Measurements from ENCODE around the gene ZNF138.
A peak's percentile ranks its signal among the peaks of the same experiment; 100 is the strongest.
"Not testable (repeated sequence)": the region's sequence is repeated elsewhere in the genome, so short reads cannot be mapped to it uniquely, and the experiment has no call there.

Gene ZNF138

GRCh38 chr7:64839910-64840309, 45.7 kb downstream of the ZNF138 start:
- no peak overlapping the region for H3K9ac ChIP-seq (ENCODE audit: low read length)
- no peaks in the 10 kb centered on the region for H3K9me3 ChIP-seq (ENCODE audit: control insufficient read depth, low read length)
- no peak overlapping the region for H3K4me3 ChIP-seq (ENCODE audit: low read length)
- H3K36me3 ChIP-seq (ENCODE audit: control insufficient read depth, insufficient read depth, low read length, severe bottlenecking) = no peaks in the 10 kb centered on the region
- no peak for DNase-seq (ENCODE audit: low read depth)
- H3K27me3 ChIP-seq (replicated peaks; ENCODE audit: control insufficient read depth, insufficient read depth, low read length) = no peaks in the 10 kb centered on the region
- H3K4me1 ChIP-seq (ENCODE audit: control insufficient read depth, insufficient read depth, low read length) = no peaks in the 10 kb centered on the region

GRCh38 chr7:64849250-64849923, 55.2 kb downstream of the ZNF138 start:
- Histone ChIP-seq H3K4me1 (ENCODE audit: control insufficient read depth, insufficient read depth, low read length) (peaks cover 13% of the 10 kb centered on the region), H3K36me3 (ENCODE audit: control insufficient read depth, insufficient read depth, low read length, severe bottlenecking) (no peaks in the 10 kb centered on the region), H3K4me3 (ENCODE audit: low read length) (peak overlapping the region; percentile 57), H3K9ac (ENCODE audit: low read length) (no peak overlapping the region), H3K27me3 (replicated peaks; ENCODE audit: control insufficient read depth, insufficient read depth, low read length) (no peaks in the 10 kb centered on the region), H3K9me3 (ENCODE audit: control insufficient read depth, low read length) (no peaks in the 10 kb centered on the region)
- DNase-seq (ENCODE audit: low read depth) = peak; percentile 1

GRCh38 chr7:64849924-64850499, 55.8 kb downstream of the ZNF138 start:
- Histone ChIP-seq H3K4me3 (ENCODE audit: low read length) (peak overlapping the region; percentile 57), H3K9me3 (ENCODE audit: control insufficient read depth, low read length) (no peaks in the 10 kb centered on the region), H3K4me1 (ENCODE audit: control insufficient read depth, insufficient read depth, low read length) (peaks cover 13% of the 10 kb centered on the region), H3K9ac (ENCODE audit: low read length) (no peak overlapping the region), H3K27me3 (replicated peaks; ENCODE audit: control insufficient read depth, insufficient read depth, low read length) (no peaks in the 10 kb centered on the region), H3K36me3 (ENCODE audit: control insufficient read depth, insufficient read depth, low read length, severe bottlenecking) (no peaks in the 10 kb centered on the region)
- DNase-seq (ENCODE audit: low read depth) = no peak

- no peaks in the 10 kb centered on the region for H3K36me3 ChIP-seq (ENCODE audit: control insufficient read depth, insufficient read depth, low read length, severe bottlenecking)
- peaks cover 13% of the 10 kb centered on the region for H3K4me1 ChIP-seq (ENCODE audit: control insufficient read depth, insufficient read depth, low read length)
- H3K9ac ChIP-seq (ENCODE audit: low read length) = no peak overlapping the region
- H3K27me3 ChIP-seq (replicated peaks; ENCODE audit: control insufficient read depth, insufficient read depth, low read length) = no peaks in the 10 kb centered on the region
- no peak overlapping the region for H3K4me3 ChIP-seq (ENCODE audit: low read length)
- no peaks in the 10 kb centered on the region for H3K9me3 ChIP-seq (ENCODE audit: control insufficient read depth, low read length)
- no peak for DNase-seq (ENCODE audit: low read depth)
Observed at GRCh38 chr7:64853679-64854078, 59.5 kb downstream of the ZNF138 start.

GRCh38 chr7:64854969-64855368, 60.7 kb downstream of the ZNF138 start:
- H3K4me1 ChIP-seq (ENCODE audit: control insufficient read depth, insufficient read depth, low read length) = peaks cover 3% of the 10 kb centered on the region
- no peak for DNase-seq (ENCODE audit: low read depth)
- no peaks in the 10 kb centered on the region for H3K36me3 ChIP-seq (ENCODE audit: control insufficient read depth, insufficient read depth, low read length, severe bottlenecking)
- H3K9me3 ChIP-seq (ENCODE audit: control insufficient read depth, low read length) = no peaks in the 10 kb centered on the region
- no peak overlapping the region for H3K9ac ChIP-seq (ENCODE audit: low read length)
- no peaks in the 10 kb centered on the region for H3K27me3 ChIP-seq (replicated peaks; ENCODE audit: control insufficient read depth, insufficient read depth, low read length)
- H3K4me3 ChIP-seq (ENCODE audit: low read length) = no peak overlapping the region

GRCh38 chr7:64863021-64863420, 68.8 kb downstream of the ZNF138 start:
- Histone ChIP-seq H3K4me3 (ENCODE audit: low read length) (no peak overlapping the region), H3K36me3 (ENCODE audit: control insufficient read depth, insufficient read depth, low read length, severe bottlenecking) (no peaks in the 10 kb centered on the region), H3K4me1 (ENCODE audit: control insufficient read depth, insufficient read depth, low read length) (no peaks in the 10 kb centered on the region), H3K9ac (ENCODE audit: low read length) (no peak overlapping the region), H3K27me3 (replicated peaks; ENCODE audit: control insufficient read depth, insufficient read depth, low read length) (no peaks in the 10 kb centered on the region), H3K9me3 (ENCODE audit: control insufficient read depth, low read length) (no peaks in the 10 kb centered on the region)
- no peak for DNase-seq (ENCODE audit: low read depth)

GRCh38 chr7:64863530-64863929, 69.3 kb downstream of the ZNF138 start:
- not testable (repeated sequence) for H3K4me3 ChIP-seq (ENCODE audit: low read length); H3K27me3 ChIP-seq (replicated peaks; ENCODE audit: control insufficient read depth, insufficient read depth, low read length); H3K4me1 ChIP-seq (ENCODE audit: control insufficient read depth, insufficient read depth, low read length); H3K9ac ChIP-seq (ENCODE audit: low read length); DNase-seq (ENCODE audit: low read depth); H3K36me3 ChIP-seq (ENCODE audit: control insufficient read depth, insufficient read depth, low read length, severe bottlenecking); H3K9me3 ChIP-seq (ENCODE audit: control insufficient read depth, low read length)

- no peak for DNase-seq (ENCODE audit: low read depth)
Observed at GRCh38 chr7:64863969-64864368, 69.7 kb downstream of the ZNF138 start.

GRCh38 chr7:64867863-64868440, 73.7 kb downstream of the ZNF138 start:
- Histone ChIP-seq H3K27me3 (replicated peaks; ENCODE audit: control insufficient read depth, insufficient read depth, low read length) (no peaks in the 10 kb centered on the region), H3K9me3 (ENCODE audit: control insufficient read depth, low read length) (no peaks in the 10 kb centered on the region), H3K9ac (ENCODE audit: low read length) (no peak overlapping the region), H3K4me3 (ENCODE audit: low read length) (no peak overlapping the region), H3K4me1 (ENCODE audit: control insufficient read depth, insufficient read depth, low read length) (no peaks in the 10 kb centered on the region), H3K36me3 (ENCODE audit: control insufficient read depth, insufficient read depth, low read length, severe bottlenecking) (no peaks in the 10 kb centered on the region)
- DNase-seq (ENCODE audit: low read depth) = no peak

More at GRCh38 chr7:64863969-64864368, 69.7 kb downstream of the ZNF138 start:
- Histone ChIP-seq H3K9me3 (ENCODE audit: control insufficient read depth, low read length) (no peaks in the 10 kb centered on the region), H3K9ac (ENCODE audit: low read length) (no peak overlapping the region), H3K36me3 (ENCODE audit: control insufficient read depth, insufficient read depth, low read length, severe bottlenecking) (no peaks in the 10 kb centered on the region), H3K4me1 (ENCODE audit: control insufficient read depth, insufficient read depth, low read length) (no peaks in the 10 kb centered on the region), H3K27me3 (replicated peaks; ENCODE audit: control insufficient read depth, insufficient read depth, low read length) (no peaks in the 10 kb centered on the region), H3K4me3 (ENCODE audit: low read length) (no peak overlapping the region)

- H3K36me3 ChIP-seq (ENCODE audit: control insufficient read depth, insufficient read depth, low read length, severe bottlenecking) = no peaks in the 10 kb centered on the region
Observed at GRCh38 chr7:64868499-64868898, 74.3 kb downstream of the ZNF138 start.

GRCh38 chr7:64869121-64869725, 75.0 kb downstream of the ZNF138 start:
- no peak for DNase-seq (ENCODE audit: low read depth)
- Histone ChIP-seq H3K4me3 (ENCODE audit: low read length) (no peak overlapping the region), H3K9me3 (ENCODE audit: control insufficient read depth, low read length) (peaks cover 2% of the 10 kb centered on the region), H3K9ac (ENCODE audit: low read length) (no peak overlapping the region), H3K27me3 (replicated peaks; ENCODE audit: control insufficient read depth, insufficient read depth, low read length) (peaks cover 4% of the 10 kb centered on the region), H3K36me3 (ENCODE audit: control insufficient read depth, insufficient read depth, low read length, severe bottlenecking) (no peaks in the 10 kb centered on the region), H3K4me1 (ENCODE audit: control insufficient read depth, insufficient read depth, low read length) (no peaks in the 10 kb centered on the region)

More at GRCh38 chr7:64868499-64868898, 74.3 kb downstream of the ZNF138 start:
- DNase-seq (ENCODE audit: low read depth) = no peak
- H3K4me1 ChIP-seq (ENCODE audit: control insufficient read depth, insufficient read depth, low read length) = no peaks in the 10 kb centered on the region
- H3K9ac ChIP-seq (ENCODE audit: low read length) = no peak overlapping the region
- no peaks in the 10 kb centered on the region for H3K27me3 ChIP-seq (replicated peaks; ENCODE audit: control insufficient read depth, insufficient read depth, low read length)
- H3K9me3 ChIP-seq (ENCODE audit: control insufficient read depth, low read length) = peaks cover under 1% of the 10 kb centered on the region
- H3K4me3 ChIP-seq (ENCODE audit: low read length) = no peak overlapping the region

Measured in adipocyte (in vitro differentiated cells).